ENCODE data around the gene FGF18. TPM values are rescaled to one million over a fixed set of nuclear protein-coding genes. Genes with fewer than 3 reads are reported as not detected.

Gene FGF18
- total RNA-seq, 1 donor from 2014 or later: 6.9 TPM

GRCh38 chr5:171386006-171386671, 33.3 kb upstream of the FGF18 start:
- Histone ChIP-seq H3K4me1 (peaks cover 0 to 18% of the 10 kb centered on the region in 2 donors), H3K4me3 (no peak overlapping the region), H3K36me3 (peaks cover 0 to under 1% of the 10 kb centered on the region in 2 donors), H3K27ac (no peak overlapping the region), H3K9me3 (no peaks in the 10 kb centered on the region), H3K27me3 (no peaks in the 10 kb centered on the region)
- no peak for DNase-seq (ENCODE audit: low spot score in 2 of 2)
- no peak for TF ChIP-seq CTCF (IDR thresholded peaks at IDR 0.05)
- intact Hi-C loops (cut with DNase I): loop anchor here (5.0 kb wide), 2 partner anchors 754 to 896 kb away; partner anchors contain the start of gene UBTD2

- H3K9me3 ChIP-seq: no peaks in the 10 kb centered on the region
- TF ChIP-seq CTCF (IDR thresholded peaks at IDR 0.05): no peak
- peak overlapping the region; percentile 68 to 94 for H3K4me3 ChIP-seq
- intact Hi-C loops (cut with DNase I): loop anchor here (1.0 to 5.0 kb wide), 4 partner anchors 63 to 895 kb away; partner anchors contain the start of genes FBXW11 and UBTD2
- DNase-seq (ENCODE audit: low spot score in 2 of 2): no peak
- peaks cover 3 to 9% of the 10 kb centered on the region in 2 donors for H3K36me3 ChIP-seq
- H3K27ac ChIP-seq: peak overlapping the region; percentile 74 to 87
- no peaks in the 10 kb centered on the region for H3K27me3 ChIP-seq
- H3K4me1 ChIP-seq: peaks cover 0 to 18% of the 10 kb centered on the region in 2 donors
Observed at GRCh38 chr5:171386861-171387344, 32.5 kb upstream of the FGF18 start.

- peak within 1 kb of the TSS; percentile 87 to 88 for H3K27ac ChIP-seq
- peak within 1 kb of the TSS; percentile 68 to 94 for H3K4me3 ChIP-seq
- H3K27me3 ChIP-seq: no peaks in the 10 kb centered on the region
- no peak for TF ChIP-seq CTCF (IDR thresholded peaks at IDR 0.05)
- no peaks in the 10 kb centered on the region for H3K9me3 ChIP-seq
- peaks cover 5 to 14% of the 10 kb centered on the region in 2 donors for H3K36me3 ChIP-seq
- DNase-seq (ENCODE audit: low spot score in 2 of 2): peak; percentile 78 to 97
- H3K4me1 ChIP-seq: peaks cover 0 to 18% of the 10 kb centered on the region in 2 donors
- intact Hi-C loops (cut with DNase I): loop anchor here (1.0 to 5.0 kb wide), 4 partner anchors 63 to 895 kb away; partner anchors contain the start of genes FBXW11 and UBTD2
Observed at GRCh38 chr5:171387345-171387969, 32.0 kb upstream of the FGF18 start, which contains the start of gene NPM1. Gene NPM1, plus strand, starts transcription at chr5:171387849. Its CDS starts 100 bp downstream, at chr5:171387949.

GRCh38 chr5:171387970-171388815, 31.3 kb upstream of the FGF18 start:
- intact Hi-C loops (cut with DNase I): loop anchor here (1.0 to 5.0 kb wide), 4 partner anchors 62 to 894 kb away; partner anchors contain the start of genes FBXW11 and UBTD2
- H3K4me1 ChIP-seq: peaks cover 0 to 18% of the 10 kb centered on the region in 2 donors
- H3K9me3 ChIP-seq: no peaks in the 10 kb centered on the region
- no peak for TF ChIP-seq CTCF (IDR thresholded peaks at IDR 0.05)
- peak overlapping the region; percentile 68 to 94 for H3K4me3 ChIP-seq
- H3K27me3 ChIP-seq: no peaks in the 10 kb centered on the region
- peak; percentile 15 to 81 for DNase-seq (ENCODE audit: low spot score in 2 of 2)
- H3K36me3 ChIP-seq: peaks cover 10 to 21% of the 10 kb centered on the region in 2 donors
- H3K27ac ChIP-seq: peak overlapping the region; percentile 87 to 88

- TF ChIP-seq CTCF (IDR thresholded peaks at IDR 0.05): no peak
- peak overlapping the region; percentile 68 to 94 for H3K4me3 ChIP-seq
- peak overlapping the region; percentile 87 to 88 for H3K27ac ChIP-seq
- H3K4me1 ChIP-seq: peaks cover 0 to 18% of the 10 kb centered on the region in 2 donors
- H3K9me3 ChIP-seq: no peaks in the 10 kb centered on the region
- no peaks in the 10 kb centered on the region for H3K27me3 ChIP-seq
- no peak for DNase-seq (ENCODE audit: low spot score in 2 of 2)
- intact Hi-C loops (cut with DNase I): loop anchor here (5.0 kb wide), 2 partner anchors 756 to 894 kb away; partner anchors contain the start of gene UBTD2
- peaks cover 15 to 27% of the 10 kb centered on the region in 2 donors for H3K36me3 ChIP-seq
Observed at GRCh38 chr5:171388816-171389168, 30.7 kb upstream of the FGF18 start.
